ENCODE data around the gene TEAD4. TPM values are rescaled to one million over a fixed set of nuclear protein-coding genes. Genes with fewer than 3 reads are reported as not detected.

The TEAD4 gene
- total RNA-seq, 1 donor from 2014 or later = 10.8 TPM

- H3K4me3 Mint-ChIP-seq = no peak overlapping the region
Measured at GRCh38 chr12:2977776-2978175, 18.6 kb downstream of the TEAD4 start.

GRCh38 chr12:2979806-2980205 is 20.6 kb downstream of the TEAD4 start:
- no peak overlapping the region for H3K4me3 Mint-ChIP-seq
- H3K27ac Mint-ChIP-seq = no peak overlapping the region
- DNase-seq (ENCODE audit: extremely low spot score, unreplicated experiment) = no peak
- no peaks in the 10 kb centered on the region for H3K9me3 Mint-ChIP-seq
- H3K36me3 Mint-ChIP-seq = peaks cover 9% of the 10 kb centered on the region
- H3K4me1 Mint-ChIP-seq (ENCODE audit: unreplicated experiment) = peaks cover 4% of the 10 kb centered on the region
- no peak for TF ChIP-seq CTCF (conservative IDR thresholded peaks at IDR 0.05)
- no peaks in the 10 kb centered on the region for H3K27me3 Mint-ChIP-seq

More at GRCh38 chr12:2977776-2978175, 18.6 kb downstream of the TEAD4 start:
- no peaks in the 10 kb centered on the region for H3K9me3 Mint-ChIP-seq
- H3K27me3 Mint-ChIP-seq = no peaks in the 10 kb centered on the region
- no peak overlapping the region for H3K27ac Mint-ChIP-seq
- DNase-seq (ENCODE audit: extremely low spot score, unreplicated experiment) = no peak
- no peaks in the 10 kb centered on the region for H3K36me3 Mint-ChIP-seq
- H3K4me1 Mint-ChIP-seq (ENCODE audit: unreplicated experiment) = peaks cover 4% of the 10 kb centered on the region
- no peak for TF ChIP-seq CTCF (conservative IDR thresholded peaks at IDR 0.05)

GRCh38 chr12:2980630-2981029 is 21.4 kb downstream of the TEAD4 start:
- Mint-ChIP-seq H3K36me3 (peaks cover 9% of the 10 kb centered on the region), H3K27me3 (no peaks in the 10 kb centered on the region), H3K9me3 (no peaks in the 10 kb centered on the region), H3K4me1 (ENCODE audit: unreplicated experiment) (peaks cover 4% of the 10 kb centered on the region), H3K27ac (no peak overlapping the region), H3K4me3 (no peak overlapping the region)
- no peak for DNase-seq (ENCODE audit: extremely low spot score, unreplicated experiment)
- TF ChIP-seq CTCF (conservative IDR thresholded peaks at IDR 0.05) = no peak

- DNase-seq (ENCODE audit: extremely low spot score, unreplicated experiment) = no peak
- Mint-ChIP-seq H3K4me1 (ENCODE audit: unreplicated experiment) (no peaks in the 10 kb centered on the region), H3K27me3 (no peaks in the 10 kb centered on the region), H3K27ac (no peak overlapping the region), H3K9me3 (peaks cover 4% of the 10 kb centered on the region), H3K4me3 (no peak overlapping the region), H3K36me3 (peaks cover 14% of the 10 kb centered on the region)
- TF ChIP-seq CTCF (conservative IDR thresholded peaks at IDR 0.05) = no peak
Measured at GRCh38 chr12:2982361-2982760, 23.2 kb downstream of the TEAD4 start.

GRCh38 chr12:2984249-2984648 is 25.1 kb downstream of the TEAD4 start:
- Mint-ChIP-seq H3K9me3 (peaks cover 4% of the 10 kb centered on the region), H3K36me3 (peaks cover 14% of the 10 kb centered on the region), H3K4me1 (ENCODE audit: unreplicated experiment) (no peaks in the 10 kb centered on the region), H3K27ac (no peak overlapping the region), H3K27me3 (no peaks in the 10 kb centered on the region), H3K4me3 (no peak overlapping the region)
- DNase-seq (ENCODE audit: extremely low spot score, unreplicated experiment) = no peak
- TF ChIP-seq CTCF (conservative IDR thresholded peaks at IDR 0.05) = no peak

- H3K4me3 Mint-ChIP-seq = no peak overlapping the region
- H3K27me3 Mint-ChIP-seq = no peaks in the 10 kb centered on the region
- H3K9me3 Mint-ChIP-seq = peaks cover 4% of the 10 kb centered on the region
- peaks cover 17% of the 10 kb centered on the region for H3K36me3 Mint-ChIP-seq
- no peak overlapping the region for H3K27ac Mint-ChIP-seq
- no peak for DNase-seq (ENCODE audit: extremely low spot score, unreplicated experiment)
- TF ChIP-seq CTCF (conservative IDR thresholded peaks at IDR 0.05) = no peak
- H3K4me1 Mint-ChIP-seq (ENCODE audit: unreplicated experiment) = no peaks in the 10 kb centered on the region
Measured at GRCh38 chr12:2984698-2985097, 25.5 kb downstream of the TEAD4 start.
